A549 treated with AZD9567 at 1 μM for 4 hours (cell line): ENCODE results near the gene MIB2. TPM values are rescaled to one million over a fixed set of nuclear protein-coding genes. Genes with fewer than 3 reads are reported as not detected.

Experiments used
- total RNA-seq: library from RNA; stranded (reverse); fragments of 200-300 nt; extraction: Qiagen RNA extraction; gene quantifications from 5 replicates; pipeline ENCODE4 v1.2.3, GENCODE V29; 2022; ENCODE audit not compliant: insufficient read depth

The MIB2 gene
- total RNA-seq, result 13.7 to 23.9 TPM (median 21.8 TPM) in 5 replicates

DNA sequence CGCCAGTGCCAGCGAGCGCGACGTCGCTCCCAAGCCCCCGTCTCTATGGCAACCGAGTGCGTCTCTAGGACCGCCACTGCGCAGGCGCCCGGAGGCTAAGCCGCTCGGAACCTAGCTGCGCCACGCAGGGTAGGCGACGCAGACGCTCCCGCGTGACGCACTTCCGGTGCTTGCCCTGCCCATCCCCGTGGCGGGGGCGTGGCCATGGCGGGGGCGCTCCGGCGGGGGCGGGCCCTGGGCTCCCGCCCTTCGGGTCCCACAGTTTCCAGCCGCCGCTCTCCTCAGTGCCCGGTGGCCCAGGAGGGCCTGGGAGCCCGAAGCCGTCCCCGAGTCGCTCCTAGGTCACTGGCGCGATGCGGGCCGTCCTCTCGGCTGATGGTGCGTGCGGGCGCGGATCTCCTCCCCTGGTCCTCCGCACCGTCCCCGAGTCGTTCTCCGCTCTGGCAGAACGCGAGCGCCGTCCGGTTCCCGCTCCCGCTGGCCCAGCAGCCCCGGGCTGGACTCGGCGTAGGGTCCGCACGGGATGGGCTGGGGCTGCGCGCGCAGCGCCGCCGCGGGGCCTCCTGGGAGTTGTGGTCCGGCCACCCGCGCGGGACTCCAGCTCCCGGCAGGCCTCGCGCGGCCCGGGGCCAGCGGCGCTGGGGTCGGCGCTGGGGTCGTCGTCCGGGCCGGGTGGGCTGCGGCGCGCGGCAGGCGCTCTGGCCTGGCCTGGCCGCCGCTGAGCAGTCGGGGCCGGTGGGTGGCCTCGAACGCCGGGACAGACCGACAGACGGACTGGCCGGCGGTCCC, at the start of gene MIB2:
Gene MIB2 (plus strand): TSS at position 245 of the 789 bp plus-strand sequence. CDS start 7,953 bp downstream, outside the sequence.

DNA sequence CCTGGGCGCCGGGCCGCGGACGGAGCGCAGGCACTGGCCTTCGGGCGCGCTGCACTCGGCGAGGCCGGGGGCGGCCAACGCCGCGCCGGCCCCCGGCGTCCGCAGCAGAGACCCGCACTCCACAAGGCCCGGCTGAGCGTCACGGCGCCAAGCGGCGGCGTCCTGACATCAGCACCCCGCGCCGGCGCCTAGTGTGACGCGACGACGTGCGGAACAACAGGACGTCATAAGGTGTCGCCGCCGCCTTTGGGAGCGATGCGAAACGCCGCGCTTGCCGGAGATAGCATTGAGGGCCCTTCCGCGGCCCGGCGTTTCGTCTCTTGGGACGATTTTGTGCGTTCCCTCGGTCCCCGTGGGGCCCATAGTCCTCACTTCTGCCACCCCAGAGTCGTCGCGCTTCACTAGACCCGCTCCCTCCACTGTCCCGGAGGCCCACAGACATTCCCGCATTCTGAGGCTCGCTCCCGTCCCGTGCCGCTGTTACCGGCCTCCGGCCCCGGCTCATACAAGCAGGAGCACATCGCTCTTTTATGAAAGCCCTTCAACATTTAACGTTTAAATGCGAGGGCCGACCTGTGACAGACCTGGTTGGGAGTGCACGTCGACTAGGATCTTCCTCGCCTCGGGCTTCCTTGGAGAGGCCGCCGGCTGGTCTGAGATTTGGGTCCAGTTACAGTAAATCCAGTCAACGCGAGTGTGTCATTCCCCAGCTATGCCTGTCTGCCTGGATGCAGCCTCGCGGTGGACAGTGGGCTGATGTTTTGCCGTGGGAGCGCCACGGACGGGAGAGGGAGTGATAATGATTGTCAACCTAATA, 40.4 kb upstream of the MIB2 start, which contains the start of gene SSU72:
Gene SSU72 (minus strand): TSS at position 143 of the 817 bp plus-strand sequence. CDS start 306 bp downstream, outside the sequence.

DNA sequence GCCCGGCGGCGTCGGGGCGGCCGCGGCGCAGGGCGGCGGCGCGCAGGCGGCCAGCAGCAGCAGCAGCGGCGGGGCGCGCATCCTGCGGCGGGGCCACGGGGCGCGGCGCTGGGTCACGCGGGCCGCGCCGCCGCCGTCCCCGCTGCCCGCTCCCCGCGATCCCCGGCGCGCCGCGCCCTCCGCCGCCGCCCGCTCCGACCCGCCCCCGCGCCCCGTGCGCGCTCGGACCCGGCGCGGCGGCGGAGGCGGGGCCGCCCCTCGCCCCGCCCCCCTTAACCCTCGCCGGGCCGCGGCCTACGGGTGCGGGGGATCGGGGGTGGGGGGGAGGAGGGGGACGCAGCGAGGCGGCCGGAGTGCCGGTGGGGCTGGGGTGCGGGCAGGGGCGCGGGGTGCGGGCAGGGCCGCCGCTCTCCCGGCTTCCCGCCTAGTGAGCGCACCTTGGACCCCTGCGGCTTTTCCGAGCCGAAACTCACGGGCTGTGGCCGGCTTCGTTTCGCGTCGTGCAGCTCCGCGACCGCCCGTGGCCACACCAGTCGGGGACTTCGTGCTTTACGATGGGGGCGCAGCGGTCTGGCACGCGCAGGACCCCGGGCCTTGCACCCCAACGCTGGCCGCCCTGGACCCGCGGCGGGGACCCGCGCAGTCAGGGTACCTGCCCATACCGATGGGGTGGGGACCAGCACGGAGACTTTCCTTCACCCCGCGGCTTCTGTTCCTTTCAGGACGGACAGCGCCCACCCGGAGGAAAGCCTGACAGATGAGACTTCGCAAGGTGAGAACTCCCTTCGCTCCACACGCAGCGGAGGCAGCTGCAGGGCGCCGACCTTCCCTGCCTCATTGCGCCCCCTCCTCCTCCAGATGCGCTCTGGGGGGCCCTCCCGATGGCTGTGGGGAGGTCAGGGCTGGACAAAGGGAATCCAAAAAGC, 15.1 kb upstream of the MIB2 start, which contains the start of gene FNDC10:
Gene FNDC10 (minus strand): TSS at position 201 of the 926 bp plus-strand sequence. CDS start 120 bp downstream, at position 81.

DNA sequence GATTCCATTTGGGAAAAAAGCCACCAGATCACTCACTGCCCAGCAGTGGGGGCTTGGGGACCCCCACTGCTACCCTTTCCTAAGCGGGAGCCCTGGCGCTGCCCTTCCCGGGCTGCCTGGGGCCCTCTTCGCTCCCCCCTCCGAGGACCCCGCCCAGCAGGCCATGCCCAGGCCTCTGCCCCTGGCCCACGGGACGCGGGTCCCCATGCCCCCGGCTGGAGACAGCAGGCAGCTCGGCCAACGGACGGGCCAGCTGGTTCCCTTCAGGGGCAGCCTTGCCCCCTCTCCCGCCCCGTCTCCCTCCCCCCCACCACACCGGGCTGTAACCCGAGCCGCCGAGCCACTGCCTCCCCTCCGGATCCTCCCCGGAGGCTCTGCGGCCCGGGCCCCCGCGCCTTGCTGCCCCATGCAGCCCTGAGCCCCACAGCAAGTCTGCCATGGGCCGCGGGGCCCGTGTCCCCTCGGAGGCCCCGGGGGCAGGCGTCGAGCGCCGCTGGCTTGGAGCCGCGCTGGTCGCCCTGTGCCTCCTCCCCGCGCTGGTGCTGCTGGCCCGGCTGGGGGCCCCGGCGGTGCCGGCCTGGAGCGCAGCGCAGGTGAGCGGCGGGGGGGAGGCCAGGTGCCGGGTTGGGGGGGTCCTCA, 16.6 kb downstream of the MIB2 start, which contains the start of gene MMP23B:
Gene MMP23B (plus strand): TSS at position 392 of the 639 bp plus-strand sequence. CDS start 46 bp downstream, at position 438.

DNA sequence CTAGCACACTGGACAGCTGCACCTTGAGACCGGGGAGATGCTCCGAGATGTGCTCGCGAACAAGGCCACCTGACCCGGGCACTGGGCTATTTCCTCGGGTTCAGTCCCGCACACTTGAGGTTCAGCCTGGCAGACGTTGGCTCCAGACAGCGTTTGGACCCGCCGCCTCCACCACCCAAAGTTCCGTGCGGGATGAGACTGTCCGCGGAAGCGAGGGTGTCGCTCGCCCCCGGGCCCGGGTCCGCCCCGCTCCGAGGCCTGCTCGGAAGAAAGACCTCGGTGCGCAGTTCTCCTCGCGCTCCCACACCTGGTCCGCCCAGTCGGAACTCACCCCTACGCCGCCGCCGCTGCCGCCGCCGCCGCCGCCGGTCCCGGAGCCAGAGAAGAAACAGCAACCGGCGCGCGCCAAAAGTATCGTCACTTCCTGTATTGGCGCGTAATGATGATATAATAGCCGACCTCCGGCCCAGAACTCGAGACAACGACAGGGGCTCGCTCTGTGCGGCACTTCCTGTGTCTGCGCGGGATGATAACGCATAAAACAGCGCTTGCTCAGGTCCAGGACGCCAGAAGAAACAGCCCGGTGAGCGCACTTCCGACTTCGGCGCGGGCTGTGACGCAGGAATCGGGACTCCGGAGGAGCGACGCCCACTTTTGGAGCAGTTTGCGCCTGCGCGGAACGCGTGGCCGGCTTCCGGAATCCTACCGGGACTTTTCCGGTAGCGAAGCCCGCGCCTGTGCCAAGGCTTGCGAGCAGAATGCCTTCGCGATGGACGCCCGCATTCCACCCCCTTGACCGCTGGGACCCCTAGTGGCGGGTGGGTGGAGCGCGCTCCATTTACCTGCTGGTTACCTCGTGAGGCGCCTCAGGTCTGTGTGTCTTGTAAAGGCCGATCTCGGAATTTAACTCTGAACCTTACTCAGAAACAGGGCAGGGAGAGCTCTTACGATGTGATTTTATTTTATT, 43.6 kb downstream of the MIB2 start, which contains the start of gene CDK11B:
Gene CDK11B (minus strand): TSS at position 422 of the 967 bp plus-strand sequence. CDS start 1,519 bp downstream, outside the sequence.

Other genes starting within 250 kb of the MIB2 start
- gene AURKAIP1, start 240.3 kb upstream of the MIB2 start, total RNA-seq, result 105 to 181 TPM (median 175 TPM) in 5 replicates
- 32.2 to 72.8 TPM (median 64.8 TPM) in 5 replicates for gene CCNL2, start 216.2 kb upstream of the MIB2 start, total RNA-seq
- 133 to 140 TPM (median 135 TPM) in 5 replicates for gene MRPL20, start 208.2 kb upstream of the MIB2 start, total RNA-seq
- gene ANKRD65, start 194.2 kb upstream of the MIB2 start, total RNA-seq, result 0.06 to 0.10 TPM in 2 of 5 replicates, not detected in the others
- gene VWA1, start 179.8 kb upstream of the MIB2 start, total RNA-seq, result 8.4 to 16.5 TPM (median 15.0 TPM) in 5 replicates
- not detected in 5 replicates for gene ATAD3C, start 165.8 kb upstream of the MIB2 start, total RNA-seq
- gene ATAD3B, start 143.7 kb upstream of the MIB2 start, total RNA-seq, result 0.86 to 3.6 TPM (median 3.2 TPM) in 5 replicates
- gene ATAD3A, start 103.3 kb upstream of the MIB2 start, total RNA-seq, result 27.2 to 40.3 TPM (median 38.7 TPM) in 5 replicates
- gene TMEM240, start 74.9 kb upstream of the MIB2 start, total RNA-seq, result 0.29 to 0.60 TPM (median 0.46 TPM) in 4 of 5 replicates, not detected in the other
- 88.5 to 97.7 TPM (median 95.6 TPM) in 5 replicates for gene SSU72, start 40.6 kb upstream of the MIB2 start, total RNA-seq
- 3.9 to 8.7 TPM (median 7.5 TPM) in 5 replicates for gene FNDC10, start 15.4 kb upstream of the MIB2 start, total RNA-seq
- 0.53 to 0.73 TPM (median 0.71 TPM) in 4 of 5 replicates, not detected in the other for gene MMP23B, start 16.7 kb downstream of the MIB2 start, total RNA-seq
- 18.6 to 26.2 TPM (median 25.1 TPM) in 5 replicates for gene CDK11B, start 43.5 kb downstream of the MIB2 start, total RNA-seq
- 10.2 to 13.3 TPM (median 12.6 TPM) in 5 replicates for gene SLC35E2B, start 77.3 kb downstream of the MIB2 start, total RNA-seq
- 21.7 to 26.3 TPM (median 25.2 TPM) in 5 replicates for gene CDK11A, start 108.9 kb downstream of the MIB2 start, total RNA-seq
- gene NADK, start 163.0 kb downstream of the MIB2 start, total RNA-seq, result 29.5 to 43.4 TPM (median 41.6 TPM) in 5 replicates